Activated CD8-positive, alpha-beta memory T cell treated with anti-CD3 and anti-CD28 coated beads for 36 hours (primary cell): ENCODE results near the gene SURF2. TPM values are rescaled to one million over a fixed set of nuclear protein-coding genes. Genes with fewer than 3 reads are reported as not detected.

Experiments used
- CTCF ChIA-PET: fragments of 350-600 bp; sonication (Branson Sonifier 250); formaldehyde crosslinking; loops from one replicate; lab custom pipeline; 2021; ENCODE audit warnings: antibody characterized with exemption; lab: Charles Lee
- POLR2A ChIA-PET: fragments of 350-600 bp; sonication (Branson Sonifier 250); formaldehyde crosslinking; loops from one replicate; lab custom pipeline; 2021; ENCODE audit warnings: antibody characterized with exemption; lab: Charles Lee
- total RNA-seq, 2 experiments: library from RNA; stranded (reverse); gene quantifications; one replicate each; pipeline ENCODE4 v1.2.3, GENCODE V29; 2021

Gene SURF2
- total RNA-seq, 2 experiments from 2014 or later, result 29.7 to 30.9 TPM

GRCh38 chr9:133348718-133349573 lies 7.4 kb upstream of the SURF2 start:
- POLR2A ChIA-PET, result interaction anchor here (0.6 to 6.8 kb wide), 8 partner anchors 9 to 318 kb away, joined by 3 to 172 read pairs (median 4); partner anchors contain the start of genes GTF3C5, SLC2A6, STKLD1 and SURF4
- CTCF ChIA-PET, result interaction anchor here (1.0 to 4.9 kb wide), 5 partner anchors 8 to 22 kb away, joined by 3 to 41 read pairs (median 3); no protein-coding TSS in a partner anchor

- ChIA-PET CTCF (interaction anchor here (0.6 to 4.9 kb wide), 5 partner anchors 9 to 58 kb away, joined by 3 to 41 read pairs (median 10); no protein-coding TSS in a partner anchor), POLR2A (interaction anchor here (0.8 to 6.8 kb wide), 6 partner anchors 9 to 22 kb away, joined by 3 to 172 read pairs (median 6); partner anchors contain the start of genes STKLD1, SURF4 and SURF6)
These were observed 6.3 kb upstream of the SURF2 start for GRCh38 chr9:133349965-133350616.

GRCh38 chr9:133351526-133351907 lies 4.8 kb upstream of the SURF2 start:
- CTCF ChIA-PET, result interaction anchor here (0.6 to 4.9 kb wide), 5 partner anchors 8 to 129 kb away, joined by 3 to 41 read pairs (median 10); no protein-coding TSS in a partner anchor

GRCh38 chr9:133351908-133352634 lies 4.3 kb upstream of the SURF2 start:
- ChIA-PET CTCF (interaction anchor here (0.6 to 4.9 kb wide), 5 partner anchors 10 to 128 kb away, joined by 3 to 41 read pairs (median 4); no protein-coding TSS in a partner anchor), POLR2A (interaction anchor here (2.5 to 6.8 kb wide), 2 partner anchors 14 to 20 kb away, joined by 12 to 172 read pairs; partner anchors contain the start of genes STKLD1 and SURF4)

More at GRCh38 chr9:133351526-133351907, 4.8 kb upstream of the SURF2 start:
- POLR2A ChIA-PET, result interaction anchor here (2.5 to 6.8 kb wide), 2 partner anchors 14 to 21 kb away, joined by 12 to 172 read pairs; partner anchors contain the start of genes STKLD1 and SURF4

- POLR2A ChIA-PET, result interaction anchor here (1.3 to 8.5 kb wide), 3 partner anchors 10 to 21 kb away, joined by 3 to 93 read pairs (median 5); no protein-coding TSS in a partner anchor
- CTCF ChIA-PET, result interaction anchor here (1.3 to 2.1 kb wide), 4 partner anchors 11 to 21 kb away, joined by 4 to 6 read pairs (median 4); no protein-coding TSS in a partner anchor
These were observed 3.6 kb upstream of the SURF2 start for GRCh38 chr9:133352635-133353340.

GRCh38 chr9:133353548-133353947 lies 2.8 kb upstream of the SURF2 start:
- POLR2A ChIA-PET, result interaction anchor here (1.3 to 8.5 kb wide), 3 partner anchors 9 to 20 kb away, joined by 3 to 93 read pairs (median 5); no protein-coding TSS in a partner anchor
- CTCF ChIA-PET, result interaction anchor here (0.6 to 2.1 kb wide), 4 partner anchors 13 to 66 kb away, joined by 3 to 6 read pairs (median 4); no protein-coding TSS in a partner anchor

GRCh38 chr9:133354766-133355165 lies 1.6 kb upstream of the SURF2 start:
- POLR2A ChIA-PET, result interaction anchor here (8.5 kb wide), 1 partner anchor 16 kb away, joined by 93 read pairs; no protein-coding TSS in a partner anchor
- CTCF ChIA-PET, result interaction anchor here (1.1 to 3.9 kb wide), 3 partner anchors 10 to 132 kb away, joined by 3 to 27 read pairs (median 4); no protein-coding TSS in a partner anchor

- ChIA-PET CTCF (interaction anchor here (0.6 to 3.9 kb wide), 7 partner anchors 9 to 131 kb away, joined by 3 to 27 read pairs (median 3); no protein-coding TSS in a partner anchor), POLR2A (interaction anchor here (1.0 to 8.5 kb wide), 6 partner anchors 8 to 325 kb away, joined by 3 to 93 read pairs (median 8); partner anchors contain the start of genes GTF3C5, MED22 and RPL7A)
These were observed 431 bp upstream of the SURF2 start for GRCh38 chr9:133355881-133356357.

- ChIA-PET CTCF (interaction anchor here (2.2 to 3.9 kb wide), 2 partner anchors 14 to 17 kb away, joined by 9 to 27 read pairs; no protein-coding TSS in a partner anchor), POLR2A (interaction anchor here (1.0 to 8.5 kb wide), 4 partner anchors 8 to 17 kb away, joined by 4 to 93 read pairs (median 12); partner anchors contain the start of genes MED22 and RPL7A)
These were observed 1.3 kb downstream of the SURF2 start for GRCh38 chr9:133357656-133358055.

GRCh38 chr9:133359399-133360175 lies 3.2 kb downstream of the SURF2 start:
- POLR2A ChIA-PET, result interaction anchor here (0.7 to 8.5 kb wide), 6 partner anchors 10 to 1880 kb away, joined by 3 to 93 read pairs (median 4); partner anchors contain the start of genes MED22 and RPL7A
- CTCF ChIA-PET, result interaction anchor here (0.8 to 3.3 kb wide), 5 partner anchors 9 to 54 kb away, joined by 3 to 20 read pairs (median 4); no protein-coding TSS in a partner anchor

- CTCF ChIA-PET, result interaction anchor here (3.3 kb wide), 1 partner anchor 10 kb away, joined by 20 read pairs; no protein-coding TSS in a partner anchor
- POLR2A ChIA-PET, result interaction anchor here (0.7 to 8.5 kb wide), 5 partner anchors 10 to 1882 kb away, joined by 3 to 93 read pairs (median 4); no protein-coding TSS in a partner anchor
These were observed 4.3 kb downstream of the SURF2 start for GRCh38 chr9:133360400-133361393.

- ChIA-PET POLR2A (interaction anchor here (1.4 to 8.5 kb wide), 3 partner anchors 8 to 13 kb away, joined by 5 to 93 read pairs (median 11); no protein-coding TSS in a partner anchor), CTCF (interaction anchor here (2.0 to 3.3 kb wide), 2 partner anchors 9 to 10 kb away, joined by 5 to 20 read pairs; no protein-coding TSS in a partner anchor)
These were observed 5.2 kb downstream of the SURF2 start for GRCh38 chr9:133361507-133362092.

- ChIA-PET CTCF (interaction anchor here (1.5 to 2.0 kb wide), 2 partner anchors 9 to 20 kb away, joined by 3 to 5 read pairs; no protein-coding TSS in a partner anchor), POLR2A (interaction anchor here (0.6 to 1.5 kb wide), 3 partner anchors 9 to 15 kb away, joined by 3 to 5 read pairs (median 5); no protein-coding TSS in a partner anchor)
These were observed 6.2 kb downstream of the SURF2 start for GRCh38 chr9:133362359-133363044.
